Right ventricle myocardium inferior (tissue), 1 donor: Measurements from ENCODE around the gene GBA3. TPM values are rescaled to one million over a fixed set of nuclear protein-coding genes. Genes with fewer than 3 reads are reported as not detected.

ENCODE experiments used
- ATAC-seq: fragments of 200-7000 bp; cut with Tn5 transposase; one replicate; pipeline ENCODE4 v1.9.1; 2020; ENCODE audit warnings: mild to moderate bottlenecking, moderate library complexity
- DNase-seq: peaks from one replicate; pipeline ENCODE4 v3.0.0; 2021; ENCODE audit errors: missing footprints
- intact Hi-C: fragments of 100-400 bp; cut with DNase I; formaldehyde crosslinking; loops from one replicate; pipeline ENCODE4 v1.11.0; 2022
- total RNA-seq: library from RNA; stranded (reverse); fragmentation: NEBNext Ultra II Directional; extraction: Animal tissue kit (Norgen Biotek cat#: 25700); gene quantifications from one replicate; pipeline ENCODE4 v1.2.1, GENCODE V29; 2021
- donor health status: DM: no; HTN: yes; CAD: no; lungs with severe emphysema.

Gene GBA3
- total RNA-seq, 1 donor from 2014 or later: not detected

DNA sequence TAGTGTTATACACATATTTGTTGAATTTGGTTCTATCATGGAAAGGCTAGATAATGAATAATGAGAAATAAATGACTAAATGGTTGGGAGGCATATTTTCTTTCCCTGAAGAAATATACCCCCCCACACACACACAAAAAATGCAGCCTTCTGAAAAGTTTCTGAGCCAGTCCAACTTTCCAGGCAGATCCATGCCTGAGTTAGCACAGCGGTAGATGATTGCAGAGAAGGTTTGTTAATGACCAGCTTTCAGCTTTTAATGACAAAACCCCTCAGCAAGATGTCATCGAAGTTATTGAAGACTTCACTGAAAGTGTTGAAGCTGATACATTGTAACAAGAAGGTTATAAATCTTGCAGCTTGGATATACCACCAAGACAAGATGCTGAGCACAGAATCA, 61.4 kb downstream of the GBA3 start:
- intact Hi-C loops: no loop called here
- ATAC-seq: no peak
- DNase-seq: no peak

DNA sequence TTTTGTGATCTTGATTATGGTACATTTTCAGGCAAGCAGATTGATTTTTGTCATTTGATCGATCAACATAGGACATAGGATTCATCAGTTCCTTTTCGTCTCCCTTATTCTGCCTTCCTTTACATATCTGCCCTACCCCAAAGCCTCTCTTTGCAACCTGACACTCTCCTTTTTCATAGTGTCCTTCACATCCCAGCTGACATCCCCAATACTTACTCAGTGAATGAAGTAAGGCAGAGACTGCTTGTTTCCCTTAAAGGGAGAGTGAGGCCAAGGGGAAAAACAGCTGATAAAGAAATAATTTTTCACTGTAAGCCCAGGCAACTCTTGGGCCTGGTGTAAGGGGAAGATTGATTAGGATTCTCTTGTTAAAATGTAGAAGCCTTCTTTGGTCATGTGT, 69.8 kb downstream of the GBA3 start:
- DNase-seq: no peak
- ATAC-seq: no peak
- intact Hi-C loops: no loop called here

DNA sequence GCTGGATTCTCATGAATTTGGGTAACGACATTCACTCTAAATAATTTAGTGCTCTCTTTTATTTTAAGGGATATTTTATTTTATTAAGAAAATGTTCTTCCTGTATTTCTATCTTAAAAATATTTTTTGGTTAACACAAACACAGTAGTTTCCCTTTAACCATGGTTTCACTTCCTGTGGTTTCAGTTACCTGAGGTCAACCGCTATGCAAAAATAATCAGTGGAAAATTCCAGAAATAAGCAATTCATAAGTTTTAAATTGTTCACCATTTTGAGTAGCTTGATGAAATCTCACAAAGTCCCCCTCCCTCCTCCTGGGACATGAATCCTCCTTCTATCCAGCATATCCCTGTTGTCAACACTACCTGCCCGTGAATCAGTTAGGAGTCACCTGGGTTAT, 71.4 kb downstream of the GBA3 start:
- intact Hi-C loops: no loop called here

DNA sequence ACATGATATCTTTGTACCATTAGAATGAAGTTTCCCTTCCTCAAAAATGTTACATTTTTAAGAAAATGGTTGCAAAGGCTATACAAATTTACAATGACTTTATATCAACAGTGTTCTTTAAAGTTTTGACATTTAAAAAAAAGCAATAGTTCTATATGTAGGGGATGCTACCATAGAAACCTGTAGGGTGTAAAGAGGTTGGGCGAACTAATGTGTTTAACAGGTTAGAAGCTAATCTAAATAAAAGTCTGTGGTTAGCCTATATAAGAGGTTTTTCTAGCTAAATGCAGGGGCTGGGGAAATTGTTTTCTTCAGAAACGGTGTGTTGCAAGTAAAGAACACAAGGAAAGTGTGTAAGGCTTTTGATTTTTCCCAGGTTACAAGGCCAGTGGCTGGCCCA, 73.3 kb downstream of the GBA3 start:
- no peak for ATAC-seq
- DNase-seq: no peak
- intact Hi-C loops: no loop called here

More for the DNA sequence above, 71.4 kb downstream of the GBA3 start:
- DNase-seq (no peak), ATAC-seq (no peak)

DNA sequence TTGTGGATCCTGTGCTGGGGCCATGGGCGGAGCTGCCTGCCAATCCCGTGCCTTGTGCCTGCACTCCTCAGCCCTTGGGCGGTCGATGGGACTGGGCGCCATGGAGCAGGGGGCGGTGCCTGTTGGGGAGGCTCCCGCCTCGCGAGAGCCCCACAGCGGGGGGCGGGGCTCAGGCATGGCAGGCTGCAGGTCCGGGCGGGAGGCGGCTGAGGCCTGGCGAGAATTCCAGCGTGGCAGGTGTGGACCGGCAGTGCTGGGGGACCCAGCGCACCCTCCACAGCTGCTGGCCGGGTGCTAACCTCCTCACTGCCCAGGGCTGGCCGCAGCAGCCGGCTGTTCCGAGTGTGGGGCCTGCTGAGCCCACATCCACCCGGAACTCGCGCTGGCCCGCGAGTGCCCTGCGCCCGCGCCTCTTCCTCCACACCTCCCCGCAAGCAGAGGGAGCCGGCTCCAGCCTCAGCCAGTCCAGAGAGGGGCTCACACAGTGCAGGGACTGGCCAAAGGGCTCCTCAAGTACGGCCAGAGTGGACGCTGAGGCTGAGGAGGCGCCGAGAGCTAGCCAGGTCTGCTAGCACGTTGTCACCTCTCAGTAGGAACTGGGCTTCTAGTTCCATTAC, 85.9 kb downstream of the GBA3 start:
- intact Hi-C loops: no loop called here
- DNase-seq: no peak
- ATAC-seq: no peak

DNA sequence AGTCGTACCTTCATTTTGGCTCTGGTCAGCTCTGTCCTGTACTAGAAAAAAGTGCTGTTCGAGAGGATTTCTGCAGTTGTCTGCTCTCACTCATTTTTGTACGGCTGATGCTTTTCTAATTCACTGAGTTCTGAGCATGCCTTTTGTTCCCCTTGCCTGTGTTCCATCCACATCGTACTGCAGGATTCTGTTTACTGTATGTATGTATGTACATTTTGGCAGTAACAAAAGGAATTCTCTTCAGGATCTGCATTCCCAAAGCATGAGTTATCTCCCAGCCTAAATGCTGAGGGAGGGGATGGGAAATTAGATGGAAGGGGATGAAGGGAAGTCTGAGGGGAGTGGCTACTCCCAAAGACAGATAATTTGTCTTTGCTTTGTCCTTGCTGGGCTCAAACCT, 87.6 kb downstream of the GBA3 start:
- intact Hi-C loops: no loop called here
- ATAC-seq (no peak), DNase-seq (no peak)

DNA sequence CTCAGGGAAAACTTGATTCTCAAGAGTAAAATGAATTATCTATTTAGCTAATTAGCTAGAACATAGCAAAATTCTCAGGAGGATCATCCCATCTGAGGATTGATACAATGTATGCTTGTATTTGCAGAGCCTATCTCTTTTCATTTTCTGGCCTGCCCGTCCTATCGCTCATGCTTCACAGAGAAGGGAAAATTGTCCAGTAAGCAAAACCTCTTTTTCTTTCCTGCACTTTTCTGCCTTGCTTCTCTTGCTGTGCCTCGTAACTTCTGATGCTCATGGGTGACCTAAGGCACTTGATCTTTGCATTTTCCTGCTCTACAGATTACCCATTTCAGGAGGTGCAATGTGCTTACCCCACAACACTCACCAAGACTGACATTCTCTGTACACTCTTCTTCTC, 88.1 kb downstream of the GBA3 start:
- no peak for DNase-seq
- intact Hi-C loops: no loop called here
- no peak for ATAC-seq

DNA sequence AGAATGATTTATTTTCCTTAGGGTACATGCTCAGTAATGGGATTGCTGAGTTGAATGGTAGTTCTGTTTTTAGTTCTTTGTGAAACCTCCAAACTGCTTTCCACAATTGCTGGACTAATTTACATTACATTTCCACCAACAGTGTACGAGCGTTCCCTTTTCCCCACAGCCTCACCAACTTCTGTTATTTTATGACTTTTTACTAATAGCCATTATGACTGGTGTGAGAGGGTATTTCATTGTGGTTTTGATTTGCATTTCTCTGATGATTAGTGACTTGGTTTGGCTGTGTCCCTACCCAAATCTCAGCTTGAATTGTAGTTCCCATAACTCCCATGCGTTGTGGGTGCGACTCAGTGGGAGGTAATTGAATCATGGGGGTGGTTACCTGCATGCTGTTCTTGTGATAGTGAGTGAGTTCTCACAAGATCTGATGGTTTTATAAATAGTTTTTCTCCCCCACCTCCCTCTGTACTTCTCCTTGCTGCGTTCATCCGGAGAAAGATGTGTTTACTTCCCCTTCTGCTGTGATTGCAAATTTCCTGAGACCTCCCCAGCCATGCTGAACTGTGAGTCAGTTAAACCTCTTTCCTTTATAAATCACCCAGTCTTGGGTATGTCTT, 95.1 kb downstream of the GBA3 start:
- intact Hi-C loops: no loop called here
- ATAC-seq: no peak
- no peak for DNase-seq

DNA sequence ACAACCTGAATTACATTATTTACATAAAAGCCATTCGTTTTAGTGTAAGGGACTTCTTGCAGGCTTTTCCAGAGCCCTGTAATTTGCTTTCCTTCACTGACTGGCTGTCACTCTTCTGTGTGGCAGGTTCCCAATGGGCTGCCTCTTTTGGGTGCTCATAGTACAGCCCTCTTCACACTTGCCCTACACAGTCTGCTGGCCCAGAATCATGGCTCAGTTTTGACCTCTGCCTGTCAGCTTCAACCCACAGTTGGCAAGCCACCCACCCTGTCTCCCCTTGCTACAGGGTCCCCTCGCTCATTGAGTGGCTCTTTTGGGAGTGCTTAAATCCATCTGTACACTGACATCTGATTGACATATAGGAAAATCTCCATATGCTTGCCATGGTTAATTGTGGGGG, 97.9 kb downstream of the GBA3 start:
- DNase-seq (no peak), ATAC-seq (no peak)
- intact Hi-C loops: no loop called here

DNA sequence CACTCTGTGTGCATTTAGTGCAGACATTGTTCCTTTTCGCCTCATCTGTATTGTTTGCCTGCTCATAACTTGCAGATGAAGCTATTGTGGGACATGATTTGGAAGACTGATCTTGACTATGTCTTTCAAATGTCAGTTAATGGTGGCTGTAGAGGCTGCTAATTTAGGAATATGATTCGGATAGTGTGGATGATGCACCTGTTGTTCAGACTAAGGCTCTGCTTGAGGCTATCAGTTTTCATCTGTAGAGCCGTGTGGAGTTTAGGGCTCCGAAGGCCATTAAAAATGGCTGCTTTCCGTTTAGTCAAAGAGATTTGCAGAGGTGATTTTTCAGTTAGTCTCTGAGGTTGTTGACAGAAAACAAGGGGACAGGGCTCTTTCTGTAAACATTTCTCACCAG, 102.0 kb downstream of the GBA3 start:
- intact Hi-C loops: no loop called here
- ATAC-seq (no peak), DNase-seq (no peak)

DNA sequence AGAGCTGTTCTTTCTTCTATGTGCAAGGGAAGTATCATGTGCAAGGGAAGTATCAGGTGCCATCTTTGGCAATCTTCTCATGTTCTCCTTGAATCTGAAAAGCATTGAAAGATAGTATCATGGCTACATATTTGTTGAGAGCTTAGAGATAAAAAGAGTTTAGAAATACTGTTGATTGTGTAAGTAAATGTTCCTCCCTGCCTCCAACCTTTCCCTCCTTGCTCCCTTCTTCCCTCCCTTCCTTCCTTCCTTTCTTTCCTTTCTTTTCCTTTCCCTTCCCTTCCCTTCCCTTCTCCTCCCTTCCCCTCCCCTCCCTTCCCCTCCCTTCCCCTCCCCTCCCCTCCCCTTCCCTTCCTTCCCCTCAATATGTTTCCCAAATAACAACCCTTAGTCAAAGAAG, 108.7 kb downstream of the GBA3 start:
- no peak for DNase-seq
- ATAC-seq: no peak
- intact Hi-C loops: no loop called here

DNA sequence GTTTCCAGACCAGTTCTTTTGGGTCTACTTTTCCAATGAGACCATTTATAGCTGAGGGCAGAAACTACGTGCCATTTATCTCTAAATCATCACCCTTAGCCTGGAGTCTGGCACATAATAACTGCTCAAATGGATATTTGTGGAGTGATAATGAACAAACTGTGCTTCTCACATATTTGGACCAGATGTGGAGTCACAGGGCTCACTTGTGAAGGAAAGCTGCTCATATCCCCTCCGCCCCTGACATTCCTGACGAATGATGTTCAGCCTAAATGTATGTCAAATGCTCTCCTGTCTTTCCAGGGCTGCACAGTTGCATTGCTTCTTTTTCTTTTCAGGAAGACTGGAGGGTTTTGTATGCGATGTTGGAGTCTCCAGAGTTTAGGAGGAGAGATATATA, 110.1 kb downstream of the GBA3 start:
- DNase-seq (no peak), ATAC-seq (no peak)
- intact Hi-C loops: no loop called here

DNA sequence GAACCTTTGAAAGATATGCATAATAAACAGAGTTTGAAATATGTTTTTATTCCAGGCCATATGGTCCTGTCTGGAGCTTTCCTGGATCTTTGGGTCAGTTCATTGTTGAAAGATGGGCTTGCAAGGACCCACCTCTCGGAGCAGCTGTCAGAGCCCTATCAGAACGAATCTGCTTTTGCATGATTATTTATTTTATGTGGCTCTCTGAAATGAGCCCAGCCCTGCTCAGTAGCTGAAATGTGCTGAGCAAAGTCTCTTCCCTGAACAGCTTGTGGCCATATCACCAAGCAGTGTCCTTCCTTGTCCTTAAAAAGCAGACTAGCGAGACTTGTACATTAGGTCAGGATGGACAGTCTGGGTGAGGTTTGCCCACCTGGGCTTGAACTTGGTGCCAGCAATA, 110.8 kb downstream of the GBA3 start:
- ATAC-seq (no peak), DNase-seq (no peak)
- intact Hi-C loops: no loop called here

DNA sequence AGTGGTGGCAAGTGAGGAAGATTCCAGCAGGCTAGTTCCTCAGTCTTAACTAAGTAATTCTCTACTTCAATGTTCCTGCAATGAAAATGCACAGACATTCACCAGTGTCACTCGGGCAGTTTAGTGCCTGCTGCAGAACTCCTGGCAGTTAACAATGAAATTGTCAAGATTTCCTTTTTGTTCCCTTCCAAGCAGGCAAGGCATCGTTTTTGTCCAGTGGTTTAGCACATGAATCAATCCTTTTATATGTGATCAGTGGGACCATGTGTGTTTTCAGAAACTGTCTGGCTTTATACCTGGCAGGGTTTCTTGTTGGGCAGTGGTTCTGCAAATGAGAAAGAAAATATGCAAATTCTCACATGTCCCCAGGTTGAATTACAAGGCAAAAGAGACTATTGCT, 122.2 kb downstream of the GBA3 start:
- DNase-seq: no peak
- intact Hi-C loops: no loop called here
- no peak for ATAC-seq

DNA sequence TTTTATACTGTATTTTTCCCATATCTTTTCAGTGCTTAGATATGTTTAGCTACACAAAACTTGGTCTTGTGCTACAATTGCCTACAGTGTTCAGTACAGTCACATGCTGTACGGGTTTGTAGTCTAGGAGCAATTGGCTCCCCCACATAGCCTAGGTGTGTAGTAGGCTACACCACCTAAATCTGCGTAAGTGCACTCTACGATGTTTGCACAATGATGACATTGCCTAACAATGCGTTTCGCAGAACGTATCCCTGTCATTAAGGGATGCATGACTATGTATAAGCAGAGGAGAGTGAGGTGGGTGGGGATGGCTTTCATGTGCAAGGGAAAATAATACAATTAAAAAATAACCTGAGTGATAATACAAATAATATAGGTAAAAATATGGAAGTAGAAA, 131.4 kb downstream of the GBA3 start:
- ATAC-seq (no peak), DNase-seq (no peak)
- intact Hi-C loops: no loop called here

DNA sequence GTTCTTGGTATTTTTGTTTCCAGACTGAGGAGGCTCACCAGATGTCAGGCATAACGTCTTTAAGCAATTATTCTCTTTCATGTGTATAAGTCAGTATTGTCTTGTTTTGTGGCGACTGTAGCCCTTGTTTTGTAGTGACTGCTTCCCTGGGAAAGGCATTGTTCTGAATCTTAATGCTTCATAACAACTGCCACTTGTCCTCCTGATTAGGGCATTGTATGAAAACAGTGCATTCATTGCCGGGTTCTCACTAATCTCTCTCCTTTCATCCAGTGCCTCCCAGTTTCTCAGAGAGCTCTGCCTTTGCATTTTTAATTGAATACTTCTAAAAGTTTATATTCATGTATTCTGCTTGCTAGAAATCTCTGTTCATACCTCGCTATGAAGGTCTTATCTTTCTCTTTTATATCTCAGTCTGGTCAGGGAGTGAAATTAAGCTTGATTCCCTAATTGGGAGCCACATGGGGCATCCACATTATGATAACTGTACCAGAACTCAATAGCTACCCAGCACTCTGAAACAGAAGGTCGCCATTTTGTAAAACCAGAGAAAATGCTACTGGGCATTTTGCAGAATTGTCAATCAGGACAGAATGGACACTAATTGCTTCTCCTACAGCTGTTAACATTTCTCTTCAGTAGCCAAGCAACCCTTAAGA, 149.8 kb downstream of the GBA3 start:
- ATAC-seq: no peak
- intact Hi-C loops: no loop called here
- no peak for DNase-seq

DNA sequence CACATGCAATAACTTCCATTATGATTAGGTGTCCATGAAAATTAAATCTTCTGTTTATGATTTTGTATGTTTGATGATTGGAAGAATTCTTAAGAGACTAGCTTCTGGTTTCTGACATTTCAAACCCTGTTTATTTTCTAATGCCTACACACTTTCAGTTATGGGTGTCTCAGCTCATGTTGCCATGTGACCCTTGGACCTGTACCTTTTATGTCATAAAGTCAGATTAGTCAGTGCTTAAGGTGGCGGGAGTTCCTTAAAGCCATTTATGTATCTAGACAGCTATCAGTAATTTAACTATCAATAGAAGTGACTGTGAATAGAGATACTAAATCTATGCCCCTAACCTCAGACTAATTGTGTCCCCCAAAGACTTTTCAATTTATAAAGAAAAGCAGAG, 155.6 kb downstream of the GBA3 start:
- DNase-seq (no peak), ATAC-seq (no peak)
- intact Hi-C loops: no loop called here

DNA sequence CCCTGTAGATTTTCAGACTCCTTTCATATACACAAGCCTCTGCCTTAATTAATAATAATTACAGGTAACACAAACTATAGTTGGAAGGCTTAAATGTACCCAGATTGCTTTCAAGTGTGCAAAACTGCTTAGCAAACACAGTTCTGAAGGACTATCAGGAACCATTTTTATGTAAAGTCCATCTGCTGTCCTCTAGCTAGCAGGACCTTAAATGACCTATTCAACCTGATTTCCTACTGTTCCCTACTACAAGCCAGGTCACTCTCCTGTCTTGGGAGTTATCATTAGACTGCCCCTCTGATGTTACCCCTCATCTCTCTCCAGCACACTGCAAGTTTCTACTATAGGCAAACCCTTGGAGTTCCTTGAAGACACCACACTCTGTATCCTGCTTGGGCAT, 157.3 kb downstream of the GBA3 start:
- intact Hi-C loops: no loop called here
- no peak for DNase-seq
- no peak for ATAC-seq

DNA sequence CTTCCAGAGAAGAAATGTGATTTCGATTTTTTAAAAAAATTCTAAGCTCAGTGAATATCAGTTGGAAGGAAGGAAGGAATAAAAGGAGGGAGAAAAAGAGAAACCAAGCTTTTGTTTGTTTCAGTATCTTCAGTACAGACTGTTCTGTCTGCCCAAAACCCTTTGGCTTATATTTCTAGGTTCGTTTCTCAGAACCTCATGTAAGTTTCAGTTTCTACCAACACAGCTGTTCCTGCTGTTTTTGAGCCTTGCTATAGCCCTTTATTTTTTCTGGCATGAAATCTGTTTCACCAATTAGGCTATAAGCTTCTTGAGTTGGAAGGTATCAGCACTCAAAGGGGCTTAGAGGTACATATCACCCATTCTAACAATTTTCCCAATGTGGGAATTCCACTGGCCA, 157.9 kb downstream of the GBA3 start:
- DNase-seq (no peak), ATAC-seq (no peak)
- intact Hi-C loops: no loop called here

DNA sequence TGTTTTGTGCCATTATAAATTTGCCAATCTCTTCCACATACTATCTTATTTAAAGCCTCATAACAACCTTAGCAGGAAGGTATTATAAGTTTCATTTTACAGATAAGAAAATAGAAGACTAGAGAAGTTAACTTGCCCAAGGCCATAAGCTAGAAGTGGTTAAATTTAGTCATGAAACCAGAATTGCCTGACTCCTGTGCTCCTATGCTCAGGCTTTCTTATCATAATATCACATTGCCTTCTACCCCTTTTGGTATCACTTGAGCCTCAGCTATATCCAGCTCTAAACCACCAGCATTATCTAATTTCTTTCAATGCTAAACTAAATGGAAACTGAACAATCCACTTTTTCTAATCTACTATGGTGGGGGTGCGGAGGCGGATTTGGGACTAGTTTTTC, 164.7 kb downstream of the GBA3 start:
- DNase-seq (no peak), ATAC-seq (no peak)
- intact Hi-C loops: no loop called here

DNA sequence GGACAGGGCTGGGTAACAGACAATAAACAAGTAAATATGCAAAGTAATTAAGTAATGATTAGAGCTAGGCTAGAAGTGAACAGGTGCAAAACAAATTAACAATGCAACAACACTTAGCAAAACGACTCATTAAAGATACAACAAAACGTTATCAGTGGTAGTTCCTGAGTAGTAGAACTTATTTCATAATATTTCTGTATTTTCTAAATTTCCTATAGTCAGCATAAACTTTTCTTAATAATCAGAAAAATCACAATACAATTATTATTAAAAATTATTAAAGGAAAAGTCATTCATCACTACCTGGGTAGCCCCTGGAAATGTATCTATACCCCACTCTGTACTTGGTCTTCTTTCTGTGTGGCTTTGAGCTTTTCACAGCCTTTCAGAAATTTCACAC, 166.6 kb downstream of the GBA3 start:
- intact Hi-C loops: no loop called here
- DNase-seq (no peak), ATAC-seq (no peak)
